Heart left ventricle (tissue), 16 donors: ENCODE results near the gene PUS1. TPM values are rescaled to one million over a fixed set of nuclear protein-coding genes. Genes with fewer than 3 reads are reported as not detected.
A peak's percentile ranks its signal among the peaks of the same experiment; 100 is the strongest.

Source experiments
- ATAC-seq, 4 donors: fragments of 200-7000 bp; cut with Tn5 transposase; one replicate each; pipeline ENCODE4 v1.9.1; 2020 to 2022; ENCODE audit warnings: moderate library complexity in 4 of 4, mild to moderate bottlenecking in 3 of 4, moderate number of reproducible peaks in 1 of 4
- DNase-seq, 5 donors: peaks; one replicate each; pipeline ENCODE4 v3.0.0-alpha.2; 2020
- H3K27ac ChIP-seq, 12 donors: fragments of 200-600 bp; sonication (generic) in 4 of 12; one replicate each; pipeline versions ENCODE4 v1.5.0 to v1.8.0; 2016 to 2022; ENCODE audit warnings: mild to moderate bottlenecking in 2 of 12
- H3K27me3 ChIP-seq, 9 donors: fragments of 200-600 bp; sonication (generic) in 2 of 9; one replicate each; pipeline versions ENCODE4 v1.5.1 to v1.8.0; 2016 to 2022; ENCODE audit warnings: mild to moderate bottlenecking in 3 of 9
- H3K36me3 ChIP-seq, 9 donors: fragments of 200-600 bp; sonication (generic) in 2 of 9; one replicate each; pipeline versions ENCODE4 v1.5.0 to v1.8.0; 2018 to 2022; ENCODE audit warnings: mild to moderate bottlenecking in 2 of 9
- H3K4me1 ChIP-seq, 12 donors: fragments of 200-600 bp; sonication (generic) in 4 of 12; one replicate each; pipeline versions ENCODE4 v1.5.0 to v1.8.0; 2016 to 2022; ENCODE audit warnings: mild to moderate bottlenecking in 3 of 12
- H3K4me3 ChIP-seq, 12 donors: fragments of 200-600 bp; sonication (generic) in 4 of 12; one replicate each; pipeline versions ENCODE4 v1.5.0 to v1.8.0; 2017 to 2022; ENCODE audit warnings: mild to moderate bottlenecking in 9 of 12, moderate library complexity in 4 of 12
- H3K9me3 ChIP-seq, 12 donors: fragments of 200-600 bp; sonication (generic) in 4 of 12; one replicate each; pipeline versions ENCODE4 v1.5.0 to v1.8.0; 2016 to 2022; ENCODE audit warnings: mild to moderate bottlenecking in 1 of 12
- CTCF ChIP-seq, 12 donors: fragments of 200-600 bp; sonication (generic) in 4 of 12; IDR thresholded peaks; one replicate each; pipeline versions ENCODE4 v1.5.0 to v1.8.0; 2018 to 2022; ENCODE audit warnings: antibody characterized with exemption in 12 of 12, mild to moderate bottlenecking in 5 of 12
- POLR2A ChIP-seq, 2 donors: fragments of 450-650 bp; IDR thresholded peaks; one replicate each; pipeline ENCODE4 v1.6.1; 2017; ENCODE audit warnings: antibody characterized with exemption in 2 of 2, mild to moderate bottlenecking in 2 of 2, moderate library complexity in 2 of 2
- WGBS, 4 donors: extraction: QIAGEN DNeasy Blood & Tissue Kit in 2 of 4; methylation state at CpG; one replicate each; pipeline versions ENCODE4 v1.1.5 to v1.1.7; 2013 to 2018; 5-methylcytosine and 5-hydroxymethylcytosine counted together
- intact Hi-C, 10 donors: fragments of 100-400 bp; cut with DNase I; formaldehyde crosslinking; loops; one replicate each; pipeline versions ENCODE4 v1.11.1 to v1.14.2; 2022
- polyA plus RNA-seq, 2 donors: library from polyadenylated mRNA; stranded (reverse); fragments of 200-250 nt; gene quantifications; one replicate each; pipeline ENCODE4 v1.2.3, GENCODE V29; 2013
- total RNA-seq, 9 donors: library from RNA; depleted of rRNA in 2 of 9; stranded (reverse); fragments of >200 nt in 2 of 9; fragmentation: NEBNext Ultra II Directional in 3 of 9; extraction: Animal tissue kit (Norgen Biotek cat#: 25700) in 3 of 9; gene quantifications; one replicate each; pipeline versions ENCODE4 v1.1.0 to v1.2.4, GENCODE V29; 2016 to 2023
- donor health status: ischemic (EF 13 %, LVEDD 7.1; RV severe dilation, severe dysfunction).
- donor health status: healthy with polysubstance abuse.
- donor health status: DM: no; HTN: yes; CAD: no.
- donor health status: DM: no; HTN: no; CAD: no.
- donor health status: ischemic (EF 25% LVEDD 6.9; RV normal size, moderate dysfunction).
- donor health status: ischemic (EF 25% LVEDD 5.7; RV mildly dilated, moderate dysfunction).
- donor health status: healthy.
- donor health status: DM: yes; HTN: yes; CAD: no.
- donor health status: ischemic (EF 35%, LVEDD 5.7; RV mildly dilated, moderate dysfunction).
- donor health status: nonischemic (EF 11% LVEDD 7.7; RV severe dilation, severe dysfunction).
- donor health status: DM: yes; HTN: yes; CAD: no.
- donor health status: PGD.
- donor health status: ischemic (EF 29% LVEDD 5.4; RV normal size, mild dysfunction).
- donor health status: nonischemic (EF 23%, LVEDD 6.1; RV moderate dilation, normal function).

Gene PUS1
- total and polyA plus RNA-seq, 11 donors, result 6.1 to 13.5 (median 8.8) TPM

- H3K9me3 ChIP-seq, result no peaks in the 10 kb centered on the region
- H3K27me3 ChIP-seq, result no peaks in the 10 kb centered on the region
- no peak for TF ChIP-seq CTCF (IDR thresholded peaks at IDR 0.05)
- no peak for TF ChIP-seq POLR2A (IDR thresholded peaks at IDR 0.05)
- 91 to 93% (median 92%) methylated on average over 8 to 18 of the region's 18 CpGs for WGBS, 4 donors
- peaks cover 0 to 88% (median 80%) of the 10 kb centered on the region in 9 donors for H3K36me3 ChIP-seq
- DNase-seq (peak in 2 of 5 donors; percentile 16 to 59), ATAC-seq (no peak)
- H3K27ac ChIP-seq, result no peak overlapping the region
- intact Hi-C loops, result no loop called here
- peaks cover 0 to 20% (median 8%) of the 10 kb centered on the region in 12 donors for H3K4me1 ChIP-seq
- H3K4me3 ChIP-seq, result no peak overlapping the region
These were observed 11.3 kb upstream of the PUS1 start for GRCh38 chr12:131917711-131918306.

GRCh38 chr12:131918311-131919050 lies 10.6 kb upstream of the PUS1 start:
- TF ChIP-seq POLR2A (IDR thresholded peaks at IDR 0.05), result no peak
- TF ChIP-seq CTCF (IDR thresholded peaks at IDR 0.05), result no peak
- no peak for DNase-seq
- ATAC-seq, result peak in 2 of 4 donors; percentile 6 to 16

GRCh38 chr12:131919051-131919347 lies 10.1 kb upstream of the PUS1 start:
- 89 to 96% (median 93%) methylated on average over 12 to 19 of the region's 19 CpGs for WGBS, 4 donors
- no peak for TF ChIP-seq POLR2A (IDR thresholded peaks at IDR 0.05)
- TF ChIP-seq CTCF (IDR thresholded peaks at IDR 0.05), result no peak
- Histone ChIP-seq H3K27ac (no peak overlapping the region), H3K4me3 (no peak overlapping the region), H3K9me3 (no peaks in the 10 kb centered on the region), H3K4me1 (peaks cover 0 to 18% (median 5%) of the 10 kb centered on the region in 12 donors), H3K27me3 (no peaks in the 10 kb centered on the region), H3K36me3 (peaks cover 0 to 80% (median 68%) of the 10 kb centered on the region in 9 donors)
- intact Hi-C loops, result no loop called here
- ATAC-seq, result no peak
- peak in 1 of 5 donors; percentile 54 for DNase-seq

More at GRCh38 chr12:131918311-131919050, 10.6 kb upstream of the PUS1 start:
- Histone ChIP-seq H3K36me3 (peaks cover 0 to 85% (median 74%) of the 10 kb centered on the region in 9 donors), H3K27me3 (no peaks in the 10 kb centered on the region), H3K4me1 (peaks cover 0 to 17% (median 5%) of the 10 kb centered on the region in 12 donors), H3K9me3 (no peaks in the 10 kb centered on the region), H3K4me3 (no peak overlapping the region), H3K27ac (no peak overlapping the region)
- WGBS, 4 donors, result 88 to 94% (median 90%) methylated on average over 11 to 20 of the region's 20 CpGs
- intact Hi-C loops, result no loop called here

- ATAC-seq, result no peak
- intact Hi-C loops, result no loop called here
- Histone ChIP-seq H3K36me3 (peaks cover 0 to 74% (median 63%) of the 10 kb centered on the region in 9 donors), H3K4me1 (peaks cover 0 to 24% (median 8%) of the 10 kb centered on the region in 12 donors), H3K27ac (no peak overlapping the region), H3K27me3 (no peaks in the 10 kb centered on the region), H3K9me3 (no peaks in the 10 kb centered on the region), H3K4me3 (no peak overlapping the region)
- 91 to 93% (median 92%) methylated on average over 23 to 37 of the region's 37 CpGs for WGBS, 4 donors
- DNase-seq, result peak in 1 of 5 donors; percentile 59
- TF ChIP-seq POLR2A (IDR thresholded peaks at IDR 0.05) (no peak), CTCF (IDR thresholded peaks at IDR 0.05) (no peak)
These were observed 9.5 kb upstream of the PUS1 start for GRCh38 chr12:131919366-131920156.
